H4 (cell line): ENCODE data around the gene TAF10. TPM values are rescaled to one million over a fixed set of nuclear protein-coding genes. Genes with fewer than 3 reads are reported as not detected.
A peak's percentile ranks its signal among the peaks of the same experiment; 100 is the strongest.

Source experiments
- DNase-seq: peaks from one replicate; pipeline ENCODE4 v3.0.0-alpha.2; 2015; ENCODE audit warnings: low spot score
- total RNA-seq: library from RNA; depleted of rRNA; stranded (reverse); fragments of >200 nt; shearing (Covaris generic); gene quantifications from 2 replicates; pipeline ENCODE4 v1.2.3, GENCODE V29; 2014

The TAF10 gene
- total RNA-seq, 1 experiment from 2014 or later: 142 TPM

- no peak for DNase-seq
These were observed 3.1 kb downstream of the TAF10 start for GRCh38 chr11:6608726-6609501.

GRCh38 chr11:6608011-6608410, 4.0 kb downstream of the TAF10 start:
- no peak for DNase-seq

GRCh38 chr11:6607190-6607795, 4.7 kb downstream of the TAF10 start:
- no peak for DNase-seq

GRCh38 chr11:6606471-6607189, 5.4 kb downstream of the TAF10 start:
- peak; percentile 97 for DNase-seq

- DNase-seq: no peak
These were observed 7.2 kb downstream of the TAF10 start for GRCh38 chr11:6604790-6605189.

- peak; percentile 52 for DNase-seq
These were observed 7.9 kb downstream of the TAF10 start for GRCh38 chr11:6604081-6604626.

GRCh38 chr11:6603287-6604080, 8.5 kb downstream of the TAF10 start, which contains the start of the genes ILK and RRP8:
TSS of gene ILK (plus strand) at chr11:6603774. CDS start at chr11:6604272, 498 bp downstream.
TSS of gene RRP8 (minus strand) at chr11:6603616. CDS start at chr11:6603502, 114 bp downstream.
- DNase-seq: peak; percentile 88

- DNase-seq: no peak
These were observed 9.7 kb downstream of the TAF10 start for GRCh38 chr11:6602096-6602940.

- no peak for DNase-seq
These were observed 11.0 kb downstream of the TAF10 start for GRCh38 chr11:6601041-6601461.

GRCh38 chr11:6599881-6600390, 12.1 kb downstream of the TAF10 start:
- no peak for DNase-seq

GRCh38 chr11:6599449-6599848, 12.6 kb downstream of the TAF10 start:
- no peak for DNase-seq

- DNase-seq: no peak
These were observed 13.5 kb downstream of the TAF10 start for GRCh38 chr11:6598555-6598954.

GRCh38 chr11:6596239-6596877, 15.7 kb downstream of the TAF10 start:
- no peak for DNase-seq

GRCh38 chr11:6594142-6594768, 17.8 kb downstream of the TAF10 start:
- no peak for DNase-seq

GRCh38 chr11:6588018-6588417, 24.0 kb downstream of the TAF10 start:
- DNase-seq: no peak

- DNase-seq: no peak
These were observed 24.6 kb downstream of the TAF10 start for GRCh38 chr11:6587360-6587953.

- no peak for DNase-seq
These were observed 25.3 kb downstream of the TAF10 start for GRCh38 chr11:6586434-6587359.

- DNase-seq: no peak
These were observed 27.5 kb downstream of the TAF10 start for GRCh38 chr11:6584528-6584927.
